ENCODE results near the gene ZNF91.

The ZNF91 gene

DNA sequence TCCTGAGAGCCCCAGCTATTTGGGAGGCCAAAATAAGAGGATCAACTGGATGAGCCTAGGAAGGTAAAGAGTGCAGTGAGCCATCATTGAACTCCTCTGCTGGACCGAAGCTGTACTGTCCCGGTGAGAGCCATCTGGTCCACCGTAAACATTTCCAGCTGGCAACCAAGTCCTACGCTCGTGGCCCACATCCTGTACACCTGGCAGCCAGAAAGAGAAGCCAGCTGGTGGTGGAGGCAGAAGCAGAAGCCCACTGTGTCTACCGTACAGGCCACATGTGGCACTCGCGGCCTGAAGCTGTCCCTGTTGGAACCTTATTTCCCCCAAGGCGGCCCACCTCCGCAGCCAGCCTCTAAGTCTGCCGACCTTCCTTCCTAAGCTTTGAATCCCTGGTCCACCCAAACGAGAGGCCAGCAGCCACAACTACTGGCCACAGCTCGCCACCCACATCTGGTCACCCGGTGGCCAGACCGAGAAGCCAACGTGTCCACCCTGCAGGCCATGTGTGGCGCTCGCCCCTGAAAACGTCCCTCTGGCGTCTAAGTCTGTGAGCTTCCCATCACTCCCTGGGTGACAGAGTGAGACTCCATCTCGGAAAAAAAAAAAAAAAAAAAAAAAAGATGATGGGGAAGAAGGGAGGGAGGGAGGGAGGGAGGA, 14.2 kb upstream of the ZNF91 start:
- H3K9me3 ChIP-seq (ENCODE audit: control insufficient read depth, insufficient read depth, low read depth, low read length) = no peaks in the 10 kb centered on the region; the same call in 1 of the 2 replicates
- no peaks in the 10 kb centered on the region for H3K4me1 ChIP-seq (ENCODE audit: control insufficient read depth, insufficient read depth, low read length)
- no peak overlapping the region for H3K4me3 ChIP-seq (ENCODE audit: low read depth, low read length)
- CTCF ChIA-PET = no interaction called here
- TF ChIP-seq ZNF37A (tag by site-specific recombination; IDR thresholded peaks at IDR 0.05) (no peak), ZSCAN16 (tag by site-specific recombination; IDR thresholded peaks at IDR 0.05) (no peak), ZNF560 (tag by site-specific recombination; IDR thresholded peaks at IDR 0.05; ENCODE audit: borderline replicate concordance) (no peak), RBAK (tag by site-specific recombination; IDR thresholded peaks at IDR 0.05) (no peak), MEIS1 (CRISPR knock-in tag; IDR thresholded peaks at IDR 0.05; ENCODE audit: borderline replicate concordance) (no peak), SCRT1 (tag by site-specific recombination; IDR thresholded peaks at IDR 0.05; ENCODE audit: borderline replicate concordance) (no peak), ZNF248 (tag by site-specific recombination; IDR thresholded peaks at IDR 0.05) (no peak), ZNF785 (tag by site-specific recombination; IDR thresholded peaks at IDR 0.05) (no peak), KLF10 (tag by site-specific recombination; IDR thresholded peaks at IDR 0.05) (no peak), SP7 (tag by site-specific recombination; IDR thresholded peaks at IDR 0.05) (no peak), ZNF837 (tag by site-specific recombination; IDR thresholded peaks at IDR 0.05) (no peak), TCF7L2 (IDR thresholded peaks at IDR 0.05; ENCODE audit: borderline replicate concordance, low read depth, low read length) (no peak), ZNF121 (tag by site-specific recombination; IDR thresholded peaks at IDR 0.05) (no peak), GLIS1 (tag by site-specific recombination; IDR thresholded peaks at IDR 0.05) (no peak), ZNF19 (tag by site-specific recombination; IDR thresholded peaks at IDR 0.05; ENCODE audit: low read depth) (no peak), ZNF311 (tag by site-specific recombination; IDR thresholded peaks at IDR 0.05; ENCODE audit: borderline replicate concordance) (no peak)
- TF ChIP-seq, protein P1, sequence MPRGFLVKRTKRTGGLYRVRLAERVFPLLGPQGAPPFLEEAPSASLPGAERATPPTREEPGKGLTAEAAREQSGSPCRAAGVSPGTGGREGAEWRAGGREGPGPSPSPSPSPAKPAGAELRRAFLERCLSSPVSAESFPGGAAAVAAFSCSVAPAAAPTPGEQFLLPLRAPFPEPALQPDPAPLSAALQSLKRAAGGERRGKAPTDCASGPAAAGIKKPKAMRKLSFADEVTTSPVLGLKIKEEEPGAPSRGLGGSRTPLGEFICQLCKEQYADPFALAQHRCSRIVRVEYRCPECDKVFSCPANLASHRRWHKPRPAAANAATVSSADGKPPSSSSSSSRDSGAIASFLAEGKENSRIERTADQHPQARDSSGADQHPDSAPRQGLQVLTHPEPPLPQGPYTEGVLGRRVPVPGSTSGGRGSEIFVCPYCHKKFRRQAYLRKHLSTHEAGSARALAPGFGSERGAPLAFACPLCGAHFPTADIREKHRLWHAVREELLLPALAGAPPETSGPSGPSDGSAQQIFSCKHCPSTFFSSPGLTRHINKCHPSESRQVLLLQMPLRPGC (tag by site-specific recombination; IDR thresholded peaks at IDR 0.05) = no peak
- TF ChIP-seq, protein P2, sequence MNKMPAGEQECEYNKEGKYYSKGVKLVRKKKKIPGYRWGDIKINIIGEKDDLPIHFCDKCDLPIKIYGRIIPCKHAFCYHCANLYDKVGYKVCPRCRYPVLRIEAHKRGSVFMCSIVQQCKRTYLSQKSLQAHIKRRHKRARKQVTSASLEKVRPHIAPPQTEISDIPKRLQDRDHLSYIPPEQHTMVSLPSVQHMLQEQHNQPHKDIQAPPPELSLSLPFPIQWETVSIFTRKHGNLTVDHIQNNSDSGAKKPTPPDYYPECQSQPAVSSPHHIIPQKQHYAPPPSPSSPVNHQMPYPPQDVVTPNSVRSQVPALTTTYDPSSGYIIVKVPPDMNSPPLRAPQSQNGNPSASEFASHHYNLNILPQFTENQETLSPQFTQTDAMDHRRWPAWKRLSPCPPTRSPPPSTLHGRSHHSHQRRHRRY (tag by site-specific recombination; IDR thresholded peaks at IDR 0.05) = no peak
- H3K36me3 ChIP-seq (ENCODE audit: control insufficient read depth in 2 of 2, insufficient read depth in 1 of 2, low read length in 2 of 2) = no peaks in the 10 kb centered on the region
- H3K27ac ChIP-seq (ENCODE audit: extremely low read depth, low read depth, low read length) = no peak overlapping the region
- POLR2A ChIA-PET = interaction anchor here (1.6 kb wide), 1 partner anchor 14 kb away, joined by 5 read pairs; the partner anchor contains the start of gene ZNF91

DNA sequence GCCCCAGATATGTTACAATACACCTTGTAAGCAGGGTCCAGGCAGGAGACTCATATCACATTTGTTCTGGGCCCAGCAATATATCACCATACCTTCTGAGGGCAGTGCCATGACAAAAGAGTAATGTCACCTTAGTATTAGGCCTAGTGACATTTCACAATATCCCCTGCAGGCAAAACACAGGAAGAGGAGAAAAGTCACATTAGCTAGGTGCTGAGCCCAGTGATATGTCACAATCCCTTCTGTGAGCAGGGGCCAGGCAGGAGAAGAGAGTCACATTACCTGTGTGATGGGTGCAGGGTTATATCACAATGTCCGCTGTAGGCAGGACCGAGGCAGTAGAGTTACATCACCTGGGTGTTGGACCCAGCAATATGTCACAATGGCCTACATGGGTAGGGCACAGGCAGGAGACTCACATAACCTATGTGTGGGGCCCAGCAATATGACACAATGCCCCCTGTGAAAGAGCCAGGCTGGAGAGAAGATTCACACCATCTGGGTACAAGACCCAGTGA, 12.4 kb upstream of the ZNF91 start:
- H3K9me3 ChIP-seq (ENCODE audit: control insufficient read depth, insufficient read depth, low read depth, low read length) = no peaks in the 10 kb centered on the region; the same call in 1 of the 2 replicates
- H3K27ac ChIP-seq (ENCODE audit: extremely low read depth, low read depth, low read length) = no peak overlapping the region
- H3K4me3 ChIP-seq (ENCODE audit: low read depth, low read length) = no peak overlapping the region
- POLR2A ChIA-PET = no interaction called here
- H3K4me1 ChIP-seq (ENCODE audit: control insufficient read depth, insufficient read depth, low read length) = no peaks in the 10 kb centered on the region
- peaks cover 0 to 3% of the 10 kb centered on the region in 2 experiments; a peak in 1 of 3 replicates for H3K36me3 ChIP-seq (ENCODE audit: control insufficient read depth in 2 of 2, insufficient read depth in 1 of 2, low read length in 2 of 2)
- CTCF ChIA-PET = no interaction called here
- TF ChIP-seq ZNF555 (tag by site-specific recombination; conservative IDR thresholded peaks at IDR 0.05) (no peak), ZNF112 (tag by site-specific recombination; IDR thresholded peaks at IDR 0.05) (no peak), ZNF837 (tag by site-specific recombination; IDR thresholded peaks at IDR 0.05) (no peak), YY2 (tag by site-specific recombination; IDR thresholded peaks at IDR 0.05) (no peak), ZNF157 (tag by site-specific recombination; IDR thresholded peaks at IDR 0.05) (no peak), OSR2 (tag by site-specific recombination; IDR thresholded peaks at IDR 0.05) (no peak), ZNF335 (tag by site-specific recombination; conservative IDR thresholded peaks at IDR 0.05) (no peak), ZNF701 (tag by site-specific recombination; IDR thresholded peaks at IDR 0.05) (no peak)
- TF ChIP-seq, protein P3, sequence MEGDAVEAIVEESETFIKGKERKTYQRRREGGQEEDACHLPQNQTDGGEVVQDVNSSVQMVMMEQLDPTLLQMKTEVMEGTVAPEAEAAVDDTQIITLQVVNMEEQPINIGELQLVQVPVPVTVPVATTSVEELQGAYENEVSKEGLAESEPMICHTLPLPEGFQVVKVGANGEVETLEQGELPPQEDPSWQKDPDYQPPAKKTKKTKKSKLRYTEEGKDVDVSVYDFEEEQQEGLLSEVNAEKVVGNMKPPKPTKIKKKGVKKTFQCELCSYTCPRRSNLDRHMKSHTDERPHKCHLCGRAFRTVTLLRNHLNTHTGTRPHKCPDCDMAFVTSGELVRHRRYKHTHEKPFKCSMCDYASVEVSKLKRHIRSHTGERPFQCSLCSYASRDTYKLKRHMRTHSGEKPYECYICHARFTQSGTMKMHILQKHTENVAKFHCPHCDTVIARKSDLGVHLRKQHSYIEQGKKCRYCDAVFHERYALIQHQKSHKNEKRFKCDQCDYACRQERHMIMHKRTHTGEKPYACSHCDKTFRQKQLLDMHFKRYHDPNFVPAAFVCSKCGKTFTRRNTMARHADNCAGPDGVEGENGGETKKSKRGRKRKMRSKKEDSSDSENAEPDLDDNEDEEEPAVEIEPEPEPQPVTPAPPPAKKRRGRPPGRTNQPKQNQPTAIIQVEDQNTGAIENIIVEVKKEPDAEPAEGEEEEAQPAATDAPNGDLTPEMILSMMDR (tag by site-specific recombination; IDR thresholded peaks at IDR 0.05) = no peak
- TF ChIP-seq, protein P4, sequence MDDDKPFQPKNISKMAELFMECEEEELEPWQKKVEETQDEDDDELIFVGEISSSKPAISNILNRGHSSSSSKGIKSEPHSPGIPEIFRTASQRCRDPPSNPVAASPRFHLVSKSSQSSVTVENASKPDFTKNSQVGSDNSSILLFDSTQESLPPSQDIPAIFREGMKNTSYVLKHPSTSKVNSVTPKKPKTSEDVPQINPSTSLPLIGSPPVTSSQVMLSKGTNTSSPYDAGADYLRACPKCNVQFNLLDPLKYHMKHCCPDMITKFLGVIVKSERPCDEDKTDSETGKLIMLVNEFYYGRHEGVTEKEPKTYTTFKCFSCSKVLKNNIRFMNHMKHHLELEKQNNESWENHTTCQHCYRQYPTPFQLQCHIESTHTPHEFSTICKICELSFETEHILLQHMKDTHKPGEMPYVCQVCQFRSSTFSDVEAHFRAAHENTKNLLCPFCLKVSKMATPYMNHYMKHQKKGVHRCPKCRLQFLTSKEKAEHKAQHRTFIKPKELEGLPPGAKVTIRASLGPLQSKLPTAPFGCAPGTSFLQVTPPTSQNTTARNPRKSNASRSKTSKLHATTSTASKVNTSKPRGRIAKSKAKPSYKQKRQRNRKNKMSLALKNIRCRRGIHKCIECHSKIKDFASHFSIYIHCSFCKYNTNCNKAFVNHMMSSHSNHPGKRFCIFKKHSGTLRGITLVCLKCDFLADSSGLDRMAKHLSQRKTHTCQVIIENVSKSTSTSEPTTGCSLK (tag by site-specific recombination; IDR thresholded peaks at IDR 0.05) = no peak

Measured in HEK293 (cell line).